HG03342 (cell line): ENCODE results near the gene CTCF.
A peak's percentile ranks its signal among the peaks of the same experiment; 100 is the strongest.

ENCODE experiments used
- ATAC-seq: cut with Tn5 transposase; IDR thresholded peaks from one replicate; pipeline ENCODE4 v1.9.1; 2021; ENCODE audit warnings: mild to moderate bottlenecking, moderate library complexity; ENCODE audit not compliant: unreplicated experiment

The CTCF gene

DNA sequence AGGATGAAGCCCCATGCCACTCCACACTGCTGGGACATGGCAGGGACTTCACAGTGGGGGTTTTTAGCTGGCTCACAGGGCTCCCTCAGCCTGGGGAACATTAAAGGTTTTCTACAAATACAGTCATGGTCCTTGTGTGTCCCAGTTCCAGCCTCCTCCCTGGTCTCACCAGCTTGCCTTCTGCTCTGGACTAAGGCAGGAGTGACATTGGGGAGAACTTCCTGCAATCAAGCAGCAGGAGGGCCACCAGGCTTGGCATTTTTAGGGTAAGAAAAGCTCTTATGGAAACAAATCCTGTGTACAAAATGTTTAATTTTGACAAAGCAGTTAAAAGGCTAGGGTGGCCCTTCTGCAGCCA, 100.3 kb downstream of the CTCF start:
- no peak for ATAC-seq

DNA sequence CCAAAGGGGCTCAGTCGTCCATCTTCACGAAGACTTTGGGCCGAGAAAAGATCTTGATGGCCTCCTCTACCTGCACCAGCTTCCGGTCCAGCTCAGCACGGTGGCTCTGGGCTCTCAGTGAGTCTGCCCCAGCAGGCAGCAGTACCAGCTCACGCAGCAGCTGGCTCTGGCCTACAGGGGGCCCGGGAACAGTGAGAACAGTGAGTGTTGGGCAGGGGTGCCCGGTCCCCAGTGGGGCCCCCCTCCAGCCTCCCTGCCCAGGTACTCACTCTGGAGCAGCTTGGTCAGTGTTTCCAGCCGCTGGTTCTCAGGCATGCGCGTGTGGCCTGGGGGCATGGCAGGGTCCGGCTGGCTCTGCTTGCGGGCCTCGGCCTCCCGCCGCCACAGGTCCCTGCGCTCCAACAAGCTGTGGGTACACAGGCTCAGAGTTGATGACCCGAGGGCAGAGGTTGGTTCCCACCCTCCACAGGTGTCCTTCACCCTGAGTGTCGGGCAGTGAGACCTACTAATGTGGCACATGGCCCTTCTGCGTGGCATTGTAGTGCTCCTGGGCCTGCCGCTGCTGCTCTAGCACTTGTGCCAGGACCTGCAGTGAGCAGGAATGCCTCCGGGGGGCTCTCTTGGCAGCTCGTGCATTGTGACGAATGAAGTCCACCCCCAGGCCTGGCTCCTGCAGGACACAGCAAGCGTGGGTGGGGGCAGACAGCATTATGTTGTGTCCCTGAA, 101.0 kb downstream of the CTCF start:
- ATAC-seq = no peak

DNA sequence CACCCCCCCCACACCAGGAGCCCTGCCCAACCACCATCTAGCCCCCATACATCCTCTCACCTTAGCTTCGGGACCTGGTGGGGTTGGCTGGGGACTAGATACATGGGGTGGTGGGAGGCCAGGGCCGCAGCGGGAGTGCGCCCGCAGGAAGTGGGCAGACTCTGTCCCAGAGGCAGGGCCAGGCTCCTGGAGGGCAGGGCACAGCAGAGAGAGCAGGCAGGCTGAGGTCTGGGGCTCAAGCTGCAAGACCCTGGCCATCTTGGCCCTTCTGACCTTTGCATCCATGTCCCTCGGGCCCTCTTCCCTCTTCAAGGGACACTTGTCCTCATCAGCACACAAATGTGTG, 101.5 kb downstream of the CTCF start:
- ATAC-seq = no peak

DNA sequence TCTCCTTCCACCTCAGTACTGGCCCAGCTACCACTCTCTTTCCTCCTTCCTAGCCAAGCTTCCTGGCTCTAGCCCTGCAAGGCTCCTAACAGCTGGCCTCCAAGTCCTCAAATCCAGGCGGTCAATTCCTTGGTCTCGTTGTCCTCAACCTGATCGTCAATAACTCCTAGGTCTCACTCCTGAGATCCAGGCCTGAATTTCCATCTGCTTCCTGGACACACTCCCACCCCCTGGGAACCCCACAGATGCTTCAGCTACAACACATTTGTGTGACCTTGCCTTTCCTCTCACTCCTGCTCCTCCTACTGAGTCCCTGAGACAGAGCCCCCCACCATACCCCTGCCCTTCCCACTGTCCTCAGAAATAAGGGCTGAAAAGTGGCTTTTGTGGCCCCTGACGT, 101.9 kb downstream of the CTCF start:
- ATAC-seq = no peak

DNA sequence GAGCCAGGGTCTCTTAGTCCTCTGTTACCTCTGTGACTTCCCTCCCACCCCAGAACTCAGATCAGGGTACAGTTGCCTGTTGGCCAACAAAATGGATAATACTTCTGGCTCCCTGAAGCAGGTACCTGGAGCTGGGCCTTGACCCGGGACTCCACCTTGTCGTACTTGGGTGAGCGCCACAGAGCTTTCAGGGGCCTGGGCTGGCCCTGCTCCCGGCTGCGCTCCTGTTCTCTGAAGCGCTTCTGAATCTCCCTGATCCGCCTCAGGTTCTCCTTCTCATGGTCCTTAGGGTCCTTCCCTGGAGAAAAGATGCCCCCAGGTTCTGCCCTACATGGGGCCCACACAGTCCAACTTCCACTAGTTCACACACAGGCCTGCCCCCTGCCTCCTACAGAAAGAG, 102.5 kb downstream of the CTCF start:
- no peak for ATAC-seq

DNA sequence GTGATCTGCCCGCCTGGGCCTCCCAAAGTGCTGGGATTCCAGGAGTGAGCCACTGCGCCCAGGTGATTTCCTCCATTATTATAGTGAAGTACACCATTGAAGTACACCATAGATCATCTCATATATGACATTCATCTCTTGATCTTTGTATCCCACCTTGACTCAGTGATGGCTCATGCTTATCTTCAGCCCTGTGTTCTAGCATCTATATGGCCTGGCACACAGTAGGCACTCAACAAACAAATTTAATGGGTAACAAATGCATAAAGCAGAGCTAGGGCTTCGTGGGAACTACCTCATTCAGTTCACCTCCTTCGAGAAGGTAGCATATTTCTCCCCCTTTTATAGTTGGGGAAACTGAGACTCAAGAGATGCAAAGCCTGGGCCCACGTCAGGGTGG, 103.3 kb downstream of the CTCF start:
- ATAC-seq = no peak

DNA sequence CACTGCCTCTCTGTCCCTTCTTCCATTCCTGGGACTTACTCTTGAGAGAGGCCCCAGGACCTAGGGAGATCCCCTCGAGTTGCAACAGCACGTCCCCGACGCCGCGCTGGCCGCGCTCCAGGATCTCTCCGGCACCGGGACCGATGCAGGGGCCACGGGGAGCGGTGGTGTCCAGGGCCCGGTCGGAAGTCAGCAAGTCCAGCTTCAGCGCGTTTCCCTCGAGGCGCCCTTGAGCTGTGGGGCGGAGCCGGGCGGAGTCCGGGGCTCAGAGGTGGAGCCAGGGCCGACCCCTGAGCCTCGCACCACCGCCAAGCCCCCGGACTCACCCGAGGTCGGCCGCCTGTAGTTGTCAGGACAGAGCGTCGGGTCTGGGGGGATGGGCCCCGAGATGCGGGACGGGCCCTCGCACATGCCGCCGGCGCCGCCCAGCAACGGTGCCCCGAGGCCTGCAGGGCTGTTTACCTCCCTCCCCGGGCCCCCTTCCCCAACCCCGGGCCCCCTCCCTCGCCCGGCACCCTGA, 103.8 kb downstream of the CTCF start:
- ATAC-seq = no peak

DNA sequence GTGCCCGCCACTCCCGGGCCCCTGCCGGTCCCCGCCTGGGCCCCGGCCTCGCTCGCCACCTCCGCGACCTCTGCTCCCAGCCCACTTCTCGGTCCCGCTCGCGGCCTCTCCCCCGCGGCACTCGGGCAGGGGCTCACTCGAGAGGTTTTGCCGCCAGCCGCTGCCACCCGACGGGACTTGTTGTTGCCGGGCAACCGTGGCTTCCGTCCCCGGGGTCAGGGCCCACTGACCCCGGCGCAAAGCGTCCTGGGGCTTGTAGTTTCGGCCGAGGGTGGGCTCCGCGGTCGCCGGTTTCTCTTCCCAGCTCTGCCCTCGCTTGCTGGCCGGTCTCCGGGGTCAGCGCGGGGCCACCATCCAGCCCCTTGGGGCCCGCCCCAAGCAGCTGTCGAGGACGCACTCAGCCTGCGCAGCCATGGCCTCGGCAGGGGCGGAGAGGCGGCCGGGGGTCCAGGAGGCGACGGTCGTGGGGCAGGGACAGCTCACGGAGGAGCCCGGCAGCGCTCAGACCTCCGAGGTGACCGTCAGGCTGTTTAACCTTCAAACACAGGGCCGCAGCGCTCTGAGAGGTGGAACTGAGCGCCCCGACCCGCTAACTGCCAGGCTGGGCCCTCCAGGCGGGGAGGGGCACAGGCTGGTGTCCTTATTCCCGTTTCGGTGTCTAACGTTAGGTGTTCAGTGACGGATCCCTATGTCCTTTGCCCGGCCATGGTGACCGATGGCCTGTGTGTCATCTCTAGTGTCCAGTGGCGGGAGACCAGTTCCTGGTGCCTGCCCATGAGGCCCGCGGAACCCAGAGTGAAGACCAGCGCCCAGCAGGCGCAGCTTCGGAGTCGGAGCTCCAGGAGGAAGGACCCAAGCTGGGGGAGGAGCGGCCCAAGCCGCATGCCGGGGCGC, 104.5 kb downstream of the CTCF start, which contains the start of the genes C16orf86 and ENKD1:
C16orf86 (plus strand) TSS at position 256 of the 894 bp plus-strand sequence; CDS start at position 413, 157 bp downstream.
ENKD1 (minus strand) TSS at position 192 of the 894 bp plus-strand sequence. CDS start 308 bp downstream, outside the sequence.
- peak; percentile 47 for ATAC-seq

DNA sequence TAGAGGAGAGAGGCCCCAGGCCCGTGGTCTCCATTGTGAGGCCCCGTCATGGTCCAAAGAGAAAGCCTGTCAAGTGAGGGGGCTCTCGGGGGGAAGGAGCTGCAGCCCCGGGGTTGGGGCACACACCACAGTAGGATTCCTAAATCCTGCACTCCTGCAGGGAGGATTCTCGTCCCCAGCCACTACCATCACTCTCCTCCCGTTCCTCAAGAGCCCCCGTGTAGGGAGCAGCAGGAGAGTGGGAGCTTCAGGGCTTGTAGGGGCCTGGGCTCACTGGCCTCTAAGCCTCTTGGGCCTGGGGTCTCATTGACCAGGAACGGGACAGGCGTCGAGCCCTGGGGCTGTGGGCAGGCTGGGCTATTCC, 105.1 kb downstream of the CTCF start:
- no peak for ATAC-seq

DNA sequence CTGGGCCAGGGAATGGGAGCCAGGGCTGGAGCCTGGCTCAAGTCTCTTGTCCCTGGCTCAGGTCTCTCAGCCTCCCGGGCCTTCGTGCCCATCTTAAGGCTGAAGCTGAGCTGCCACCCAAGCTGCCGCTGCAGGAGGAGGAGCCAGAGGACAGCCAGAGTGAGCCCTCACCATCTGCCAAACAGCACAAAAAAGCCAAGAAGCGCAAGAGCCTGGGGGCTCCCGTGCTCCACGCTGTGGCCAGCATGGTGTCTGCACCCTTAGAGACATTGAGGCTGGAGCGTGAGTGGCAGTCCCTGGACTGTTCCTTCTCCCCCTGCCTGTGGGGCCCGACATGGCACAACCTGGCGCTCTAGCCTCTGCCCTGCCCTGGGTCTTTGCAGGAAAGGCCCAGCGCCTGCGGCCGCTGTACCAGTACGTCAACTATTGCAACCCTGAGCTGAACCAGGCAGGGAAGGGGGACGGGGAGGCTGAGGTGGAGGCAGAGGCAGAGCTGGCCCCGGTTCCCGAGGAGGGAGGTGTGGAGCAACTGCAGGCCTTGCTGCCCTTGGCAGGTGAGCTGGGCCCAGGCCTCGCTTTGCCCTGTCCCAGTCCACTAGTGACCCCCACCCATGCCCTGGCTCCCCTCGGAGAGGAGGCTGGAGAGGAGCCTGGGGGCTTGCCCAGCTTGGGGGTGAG, 105.6 kb downstream of the CTCF start:
- ATAC-seq = peak; percentile 61

DNA sequence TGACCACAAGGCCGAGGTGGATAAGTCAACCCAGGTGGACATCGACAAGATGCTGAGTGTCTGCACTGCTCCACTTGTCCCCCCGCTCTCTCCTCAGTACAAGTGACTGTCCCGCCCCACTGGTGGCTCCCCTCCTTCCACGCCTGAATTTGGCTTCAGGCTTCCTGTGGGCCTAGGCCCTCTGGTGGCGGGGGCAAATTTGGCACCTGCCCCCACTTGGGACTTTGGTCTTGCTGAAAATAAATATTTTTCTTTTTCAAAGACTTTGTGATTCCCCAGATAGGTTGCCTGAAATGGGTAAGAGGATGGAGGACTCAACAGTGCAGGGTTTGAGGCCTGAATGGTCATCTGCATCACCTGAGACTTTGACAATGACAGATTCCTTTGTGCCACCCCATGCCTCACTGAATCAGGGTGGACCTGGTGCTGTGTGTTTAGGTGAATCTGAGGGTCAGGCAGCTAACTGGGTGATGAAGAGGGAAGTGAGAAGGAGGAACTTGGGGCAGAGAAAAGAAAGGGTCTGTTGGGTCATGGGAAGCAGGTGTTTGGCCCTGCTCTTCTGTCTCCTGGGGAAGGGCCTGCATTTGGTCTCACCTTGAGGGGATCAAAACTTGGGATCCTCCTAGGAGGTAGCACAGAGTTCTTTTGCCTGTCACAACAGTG, 106.3 kb downstream of the CTCF start:
- no peak for ATAC-seq

DNA sequence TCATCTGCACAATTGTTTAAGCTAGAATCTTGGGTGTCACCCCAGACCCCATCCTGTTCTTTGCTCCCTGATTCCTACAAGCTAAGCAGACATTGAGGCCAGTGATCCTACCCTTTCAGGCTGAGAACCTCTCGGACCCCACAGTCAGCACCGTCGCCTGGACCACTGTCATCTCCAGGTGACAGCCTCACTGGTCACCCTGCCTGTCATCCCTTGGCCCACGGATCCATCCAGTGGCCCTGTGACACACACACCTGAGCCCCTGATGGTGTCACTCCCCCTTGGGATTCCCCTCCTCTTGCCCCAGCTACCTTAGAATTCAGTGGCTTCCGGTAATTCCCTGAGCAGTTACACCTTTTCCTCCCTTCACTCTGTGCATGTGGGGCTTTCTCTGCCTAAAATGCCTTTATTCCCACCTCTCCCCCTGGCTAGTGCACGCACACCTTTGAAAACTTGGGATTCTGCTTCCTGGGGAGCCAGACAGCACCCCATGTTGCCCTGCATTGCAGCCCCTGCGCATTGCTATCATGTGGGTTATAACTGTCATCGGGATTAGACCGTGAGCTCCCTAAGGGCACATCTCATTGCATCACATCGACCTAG, 107.3 kb downstream of the CTCF start:
- no peak for ATAC-seq

DNA sequence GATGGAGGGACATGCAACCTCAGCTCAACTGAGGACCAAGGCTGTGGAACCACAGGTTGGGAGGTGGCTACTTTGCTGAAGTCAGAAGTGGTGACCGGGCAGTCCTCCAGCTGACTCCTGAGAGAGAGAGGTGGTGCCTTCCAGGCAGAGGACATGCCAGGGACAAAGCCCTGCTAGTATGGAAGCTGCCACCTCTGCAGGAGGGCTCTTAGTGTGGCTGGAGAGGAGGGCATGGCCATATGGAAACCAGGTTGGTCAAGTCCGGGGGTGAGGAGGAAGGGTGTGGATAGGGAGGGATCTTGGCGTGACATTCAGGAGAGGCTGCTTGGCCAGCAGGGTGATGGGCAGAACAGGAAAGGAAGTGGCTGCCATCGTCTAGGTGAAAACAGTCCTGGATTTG, 110.0 kb downstream of the CTCF start:
- no peak for ATAC-seq

DNA sequence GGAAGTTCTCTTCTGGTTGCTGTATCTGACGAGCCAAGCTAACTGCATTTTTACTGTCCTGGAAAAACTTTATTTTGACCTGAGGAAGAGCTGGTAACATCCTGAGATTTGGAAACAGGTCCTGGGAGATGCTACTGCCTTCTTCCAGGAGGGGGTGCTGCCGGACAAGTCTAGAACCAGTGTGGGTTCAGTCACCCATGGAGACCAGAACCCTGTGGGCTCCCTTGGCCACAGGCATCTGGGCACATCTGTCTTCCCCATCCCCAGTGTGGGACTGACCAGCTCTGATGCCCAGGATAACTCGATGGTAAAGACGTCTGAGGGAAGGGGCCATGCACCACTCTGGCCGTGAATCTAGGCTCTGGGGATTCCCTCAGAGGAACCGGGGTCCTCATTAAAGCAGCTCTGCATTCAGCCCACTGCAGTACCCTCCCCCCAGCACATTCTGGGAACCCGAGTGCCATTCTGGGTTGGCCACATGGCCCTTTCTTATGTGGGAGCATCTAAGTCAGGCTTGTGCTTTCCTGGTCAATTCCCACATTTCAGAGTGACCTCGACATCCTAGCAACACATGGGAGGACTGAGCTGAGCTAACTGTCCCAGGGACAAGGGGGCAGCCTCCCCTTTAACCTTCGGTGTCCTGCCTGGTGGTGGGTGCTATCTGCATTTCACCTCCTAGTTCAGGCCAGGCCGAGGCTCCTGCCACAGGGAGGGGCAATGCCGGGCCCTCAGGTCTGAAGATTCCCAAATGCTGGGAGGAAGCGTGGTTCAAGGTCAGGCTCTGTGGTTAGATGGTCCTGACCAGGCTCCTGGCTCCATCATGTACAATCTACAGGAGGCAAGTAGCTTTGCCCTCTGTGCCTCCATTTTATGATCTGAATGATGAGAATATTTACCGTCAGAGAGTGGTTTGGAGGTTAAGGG, 110.7 kb downstream of the CTCF start:
- ATAC-seq = no peak

DNA sequence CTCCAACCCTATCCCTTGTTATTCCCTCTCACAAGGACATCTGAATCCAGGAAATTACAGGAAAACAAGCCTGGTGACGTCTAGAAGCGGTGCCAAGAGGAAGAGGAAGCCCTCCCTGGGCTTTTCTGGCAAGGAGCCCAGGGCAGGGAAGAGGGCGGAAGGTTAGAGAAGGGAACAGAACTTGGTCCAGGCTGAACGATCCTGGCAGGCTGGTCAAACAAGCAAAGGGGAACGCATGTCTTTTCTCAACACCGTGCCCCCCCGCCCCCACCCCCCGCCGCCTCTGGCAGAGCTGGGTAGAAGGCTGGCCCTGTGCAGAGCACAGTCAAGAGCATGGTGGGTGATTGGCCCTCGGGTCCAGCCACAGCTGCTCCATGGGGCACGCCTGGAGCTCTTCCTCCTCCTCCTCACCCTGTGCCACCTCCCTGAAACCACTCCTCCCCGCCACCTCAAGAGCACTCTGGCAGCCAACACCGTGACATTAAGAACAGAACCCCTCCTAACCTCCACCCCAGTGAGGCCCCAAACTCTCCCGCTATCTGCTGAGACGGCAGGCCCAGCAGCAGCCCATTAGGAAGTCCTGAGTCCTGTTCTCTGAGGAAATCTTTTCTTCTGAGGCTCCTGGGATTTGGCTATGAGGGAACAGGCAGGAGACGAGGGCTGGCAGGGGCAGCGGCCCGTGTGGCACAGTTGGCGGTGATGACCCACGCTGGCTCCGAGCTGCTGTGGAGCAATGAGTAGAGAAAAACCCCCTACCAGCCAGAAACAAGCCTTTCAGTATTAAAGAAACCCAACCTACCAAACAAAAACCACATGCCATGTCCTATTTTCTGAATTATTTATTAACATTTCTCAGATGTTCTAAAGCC, 111.6 kb downstream of the CTCF start:
- no peak for ATAC-seq

DNA sequence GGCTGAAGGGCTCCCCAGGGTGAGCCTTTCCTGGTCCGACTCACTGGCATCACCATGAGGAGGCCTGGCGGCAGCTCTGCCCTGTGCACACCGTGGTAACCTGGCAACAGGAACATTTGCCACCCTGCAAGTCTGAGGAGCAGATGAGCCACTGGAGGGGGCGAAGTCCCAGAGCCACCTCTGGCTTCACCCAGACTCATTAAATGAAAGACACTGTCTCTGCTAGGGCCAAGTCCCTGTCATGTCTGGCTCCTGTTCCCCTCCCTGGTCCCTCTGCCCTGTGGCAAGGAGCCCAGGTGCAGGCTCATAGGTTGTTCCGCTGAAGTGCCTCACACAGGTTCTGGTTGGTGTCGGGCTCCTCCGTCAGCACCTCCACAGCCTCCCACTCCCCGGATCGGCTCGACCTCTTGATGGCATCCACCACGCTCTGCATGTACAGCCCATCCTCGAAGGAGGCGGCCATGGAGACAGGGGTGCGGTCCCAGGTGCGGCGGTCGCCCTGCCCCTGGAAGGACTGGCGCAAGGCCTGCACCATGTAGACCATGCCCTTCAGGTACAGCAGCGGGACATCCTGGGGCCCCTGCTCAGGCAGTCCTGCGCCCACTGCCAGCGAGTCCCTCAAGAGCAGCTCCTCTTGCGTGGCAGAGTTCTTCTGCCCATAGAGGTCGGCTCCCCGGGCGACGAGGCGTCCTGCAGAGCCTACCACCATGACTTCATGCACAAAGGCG, 112.7 kb downstream of the CTCF start:
- no peak for ATAC-seq

DNA sequence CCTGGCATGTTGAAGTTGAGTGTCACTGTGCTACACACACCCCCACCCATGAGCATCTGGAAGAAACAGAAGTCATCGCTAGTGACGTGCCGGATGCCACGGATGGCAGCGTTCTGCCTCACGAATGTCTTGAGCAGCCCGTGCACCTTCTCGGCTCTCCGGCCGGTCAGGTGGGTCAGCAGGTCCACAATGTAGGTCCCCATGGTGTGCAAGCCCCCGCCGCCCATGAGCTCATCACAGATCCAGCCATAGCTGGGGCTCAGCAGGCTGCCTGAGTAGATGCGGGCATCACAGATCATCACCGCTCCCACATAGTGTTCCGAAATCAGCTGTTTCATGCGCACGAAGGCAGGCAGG, 113.2 kb downstream of the CTCF start:
- ATAC-seq = no peak

DNA sequence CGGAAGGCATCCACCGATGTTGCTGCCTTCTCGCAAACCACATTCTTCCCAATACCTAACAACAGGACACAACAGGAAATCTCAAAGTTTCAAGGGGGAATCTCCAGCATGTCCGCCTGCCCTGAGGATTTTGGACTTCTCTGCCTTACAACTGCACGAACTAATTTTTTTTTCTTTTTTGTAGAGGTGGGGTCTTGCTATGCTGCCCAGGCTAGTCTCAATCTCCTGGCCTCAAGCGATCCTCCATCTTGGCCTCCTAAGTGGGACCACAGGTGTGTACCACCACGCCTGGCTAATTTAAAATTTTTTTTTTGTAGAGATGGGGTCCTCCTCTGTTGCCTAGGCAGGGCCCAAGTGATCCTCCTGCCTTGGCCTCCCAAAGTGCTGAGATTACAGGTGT, 113.7 kb downstream of the CTCF start:
- no peak for ATAC-seq
